HG03558 (cell line): Measurements from ENCODE around the gene HSD17B8.

ENCODE experiments used
- ATAC-seq: cut with Tn5 transposase; IDR thresholded peaks from one replicate; pipeline ENCODE4 v1.9.1; 2021; ENCODE audit warnings: moderate number of reproducible peaks; ENCODE audit not compliant: unreplicated experiment; ENCODE audit errors: extremely low read depth

Gene HSD17B8

GRCh38 chr6:33235221-33235634, 30.8 kb downstream of the HSD17B8 start:
- no peak for ATAC-seq

- no peak for ATAC-seq
Measured at GRCh38 chr6:33236328-33236727, 31.9 kb downstream of the HSD17B8 start.

DNA sequence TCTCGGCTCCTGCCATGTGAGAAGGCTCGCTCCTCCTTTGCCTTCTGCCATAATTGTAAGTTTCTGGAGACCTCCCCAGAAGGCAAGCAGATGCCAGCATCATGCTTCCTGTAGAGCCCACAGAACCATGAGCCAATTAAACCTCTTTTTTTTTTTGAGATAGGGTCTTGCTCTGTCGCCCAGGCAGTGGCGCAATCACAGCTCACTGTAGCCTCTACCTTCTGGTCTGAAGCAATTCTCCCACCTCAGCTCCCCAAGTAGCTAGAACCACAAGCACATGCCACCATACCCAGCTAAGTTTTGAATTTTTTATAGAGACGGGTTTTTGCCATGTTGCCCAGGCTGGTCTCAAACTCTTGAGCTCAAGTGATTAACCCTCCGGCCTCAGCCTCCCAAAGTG, 32.4 kb downstream of the HSD17B8 start:
- ATAC-seq = no peak

DNA sequence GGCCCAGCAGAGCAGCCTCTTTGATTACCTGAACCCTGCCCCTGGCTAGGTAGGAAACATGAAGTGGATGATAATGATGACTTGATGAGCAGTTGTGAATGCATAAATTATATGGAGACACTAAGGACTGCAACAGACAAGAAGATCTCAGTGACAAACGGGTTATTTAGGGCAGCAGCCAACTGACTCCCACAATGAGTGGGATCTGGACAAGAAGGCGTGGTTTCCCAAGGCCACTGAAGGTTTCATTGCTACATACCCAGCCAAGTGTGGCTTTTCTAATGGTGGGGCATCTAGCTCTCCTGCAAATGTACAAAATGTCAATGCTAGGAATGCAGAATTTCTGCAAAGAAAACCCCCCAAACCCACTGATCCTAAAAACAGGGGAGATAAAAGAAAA, 33.3 kb downstream of the HSD17B8 start:
- no peak for ATAC-seq

- no peak for ATAC-seq
Measured at GRCh38 chr6:33241968-33242367, 37.5 kb downstream of the HSD17B8 start.

- no peak for ATAC-seq
Measured at GRCh38 chr6:33243476-33243875, 39.0 kb downstream of the HSD17B8 start.

GRCh38 chr6:33247977-33248642, 43.7 kb downstream of the HSD17B8 start:
- no peak for ATAC-seq

DNA sequence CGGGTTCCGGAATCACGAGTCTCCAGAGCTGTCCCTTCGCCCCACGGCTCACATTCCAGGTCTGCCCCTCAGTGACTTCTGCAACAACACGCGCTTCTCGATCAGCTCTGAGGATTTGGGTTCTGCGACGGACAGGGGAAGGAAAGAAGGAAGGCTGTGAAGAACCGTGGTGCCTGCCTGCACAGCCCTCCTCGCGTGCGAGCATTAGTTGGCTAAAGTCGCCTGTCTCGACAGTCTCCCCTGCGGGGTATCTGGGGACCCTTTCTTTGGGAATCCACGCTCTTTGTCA, 44.1 kb downstream of the HSD17B8 start:
- ATAC-seq = no peak

GRCh38 chr6:33248932-33249731, 44.7 kb downstream of the HSD17B8 start:
- ATAC-seq = peak; percentile 61

GRCh38 chr6:33249732-33250630, 45.5 kb downstream of the HSD17B8 start:
- ATAC-seq = no peak

DNA sequence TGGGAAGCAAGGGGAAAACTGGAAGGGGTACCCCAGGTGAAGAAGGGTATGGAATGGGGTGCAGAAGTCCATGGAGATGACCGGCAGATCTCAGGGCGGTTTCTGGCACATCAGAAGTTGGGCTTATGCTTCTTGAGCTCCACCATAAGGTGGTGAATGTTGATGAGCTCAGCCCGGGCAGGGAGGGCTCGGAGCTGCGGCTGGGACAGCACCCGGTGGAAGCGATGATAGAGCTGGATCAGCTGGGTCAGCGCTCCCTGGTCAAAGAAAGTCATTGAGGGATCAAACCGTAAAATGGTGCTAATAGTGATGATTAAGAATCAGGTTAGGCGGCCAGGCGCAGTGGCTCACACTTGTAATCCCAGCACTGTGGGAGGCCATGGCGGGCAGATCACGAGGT, 46.3 kb downstream of the HSD17B8 start:
- ATAC-seq = no peak

GRCh38 chr6:33251395-33252012, 47.0 kb downstream of the HSD17B8 start:
- ATAC-seq = no peak

DNA sequence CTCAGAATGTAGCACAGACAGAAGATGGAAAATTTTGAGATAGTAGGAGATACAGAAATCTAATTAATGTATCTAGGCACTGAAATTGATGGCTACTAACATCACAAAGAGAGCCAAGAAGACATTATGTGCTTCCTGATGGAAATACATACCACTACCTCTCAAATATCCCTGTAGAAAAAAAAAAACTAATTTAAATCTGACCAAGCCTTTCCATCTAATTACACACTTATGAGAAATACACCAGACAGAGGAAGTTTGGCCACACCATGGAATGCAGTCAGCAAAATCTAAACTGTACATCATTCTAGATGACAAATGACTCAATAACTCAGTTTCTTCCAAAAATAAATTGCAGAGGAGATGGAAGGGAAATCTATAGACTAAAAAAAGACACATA, 48.3 kb downstream of the HSD17B8 start:
- ATAC-seq = no peak

- ATAC-seq = no peak
Measured at GRCh38 chr6:33254591-33254990, 50.1 kb downstream of the HSD17B8 start.
